Measurements from ENCODE around the gene MMP21. TPM values are rescaled to one million over a fixed set of nuclear protein-coding genes. Genes with fewer than 3 reads are reported as not detected.

Gene MMP21
- total and polyA plus RNA-seq, 2 of the 13 experiments (the other 11 are each of a cell fraction or from before 2014, with no cell fraction given), result not detected

DNA sequence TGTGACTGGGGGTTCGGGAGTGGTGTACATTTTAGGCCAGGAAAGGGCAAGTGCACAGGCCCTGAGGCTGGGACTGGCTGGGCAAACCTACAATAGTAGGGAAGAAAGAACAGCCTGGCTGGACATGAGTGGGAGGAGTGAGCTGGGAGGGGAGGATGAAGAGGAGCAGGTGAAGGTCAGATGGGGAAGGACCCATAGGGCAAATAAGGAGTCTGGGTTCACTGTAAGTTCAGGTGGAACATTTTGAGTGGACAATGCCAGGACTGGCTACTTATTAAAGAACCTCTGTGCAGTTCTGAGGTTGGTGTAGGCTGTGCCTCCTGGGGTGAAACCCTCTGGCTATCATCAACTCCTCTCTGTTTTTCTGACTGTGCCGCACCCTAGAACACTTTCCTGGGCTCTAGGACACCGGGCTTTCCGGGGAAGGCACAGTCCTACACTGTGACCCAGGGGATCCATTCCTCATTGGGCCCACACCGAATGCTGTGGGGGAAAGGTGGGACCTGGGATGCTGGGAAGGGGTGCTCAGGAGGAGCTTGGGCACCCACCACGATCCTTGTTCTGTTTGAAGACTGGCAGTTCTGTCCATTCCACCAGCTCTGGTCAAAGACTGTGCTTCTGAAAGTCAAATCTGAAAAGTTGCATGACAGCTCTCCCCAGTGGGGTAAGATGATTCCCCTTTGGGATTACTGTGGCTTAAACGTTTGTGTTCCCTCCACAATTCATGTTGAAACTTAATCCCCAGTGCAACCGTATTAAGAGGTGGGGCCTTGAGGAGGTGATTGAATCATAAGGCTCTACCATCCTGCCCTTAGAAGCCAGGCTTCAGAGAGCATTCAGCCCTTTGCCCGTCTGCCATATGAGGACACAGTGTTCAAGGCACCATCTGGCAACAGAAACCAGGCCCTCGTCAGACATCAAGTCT lies 4.0 kb upstream of the MMP21 start:
- no TSS peak for BruUV-seq (replicated peaks)
- FAIRE-seq, result no peak

DNA sequence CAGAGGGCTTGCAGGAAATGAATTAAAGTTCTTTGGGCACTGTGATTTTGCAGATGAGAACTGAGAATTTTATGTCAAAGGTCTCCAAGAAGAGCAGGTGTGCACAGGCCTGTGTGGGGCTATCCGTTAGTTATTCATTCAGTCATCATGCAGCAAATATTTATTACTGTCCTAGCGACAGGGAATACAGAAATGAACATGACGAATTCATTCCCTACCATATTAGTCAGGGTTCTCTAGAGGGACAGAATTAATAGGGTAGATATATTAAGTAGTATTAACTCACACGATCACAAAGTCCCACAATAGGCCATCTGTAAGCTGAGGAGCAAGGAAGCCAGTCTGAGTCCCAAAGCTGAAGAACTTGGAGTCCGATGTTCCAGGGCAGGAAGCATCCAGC lies 2.9 kb upstream of the MMP21 start:
- Histone ChIP-seq H3K4me3 (replicated peaks in 1 of 3; ENCODE audit: insufficient read depth in 1 of 3, low read depth in 2 of 3, low read length in 3 of 3) (no peak overlapping the region), H4K20me1 (ENCODE audit: insufficient read depth, low read length) (no peaks in the 10 kb centered on the region), H3K4me2 (ENCODE audit: low read depth, low read length) (no peak overlapping the region), H2AFZ (ENCODE audit: low read length) (no peak overlapping the region), H3K27me3 (ENCODE audit: control insufficient read depth in 1 of 2, insufficient read depth in 2 of 2, low read length in 2 of 2) (no peaks in the 10 kb centered on the region; a peak in 3 of 5 replicates), H3K27ac (ENCODE audit: extremely low read length, insufficient read depth, low read length) (no peak overlapping the region), H3K9ac (ENCODE audit: insufficient read depth, low read depth, low read length) (no peak overlapping the region), H3K4me1 (ENCODE audit: insufficient read depth, low read length) (peaks cover 23% of the 10 kb centered on the region), H3K79me2 (ENCODE audit: insufficient read depth, low read length) (no peaks in the 10 kb centered on the region), H3K9me3 (ENCODE audit: low read length) (no peaks in the 10 kb centered on the region), H3K36me3 (replicated peaks in 1 of 2; ENCODE audit: control insufficient read depth in 1 of 2, insufficient read depth in 2 of 2, low read length in 2 of 2) (no peaks in the 10 kb centered on the region)
- intact Hi-C loops (cut with micrococcal nuclease; ENCODE audit: unreplicated experiment), result loop anchor here (10.0 kb wide), 1 partner anchor 46 kb away; the partner anchor contains the start of genes BCCIP and UROS
- no TSS peak for BruUV-seq (replicated peaks)
- ATAC-seq (no peak), FAIRE-seq (no peak), DNase-seq (ENCODE audit: low spot score) (no peak)
- WGBS (ENCODE audit: low lambda C conversion rate), result 47% methylated on average over 4 of the region's 5 CpGs
- in situ Hi-C loops (cut with HindIII; ENCODE audit: extremely low pct_ligation_motif_present, low pct_unique_long_range_greater_than_20kb), result no loop called here
- ChIA-PET POLR2A (interaction anchor here (0.9 kb wide), 1 partner anchor 45 kb away, joined by 3 read pairs; the partner anchor contains the start of genes BCCIP and UROS), CTCF (ENCODE audit: low intra/inter-chr PET ratio, low total read pairs) (no interaction called here)
- TF ChIP-seq PAX8 (CRISPR knock-in tag; IDR thresholded peaks at IDR 0.05; ENCODE audit: borderline replicate concordance) (no peak), RFX1 (IDR thresholded peaks at IDR 0.05) (no peak), ZMYM3 (CRISPR knock-in tag; IDR thresholded peaks at IDR 0.05) (no peak), ZNF570 (CRISPR knock-in tag; IDR thresholded peaks at IDR 0.05; ENCODE audit: borderline replicate concordance) (no peak), PHF5A (CRISPR knock-in tag; IDR thresholded peaks at IDR 0.05; ENCODE audit: low read depth, unreplicated experiment) (no peak), TBP (CRISPR knock-in tag; IDR thresholded peaks at IDR 0.05) (no peak)
- TF ChIP-seq, protein P1, sequence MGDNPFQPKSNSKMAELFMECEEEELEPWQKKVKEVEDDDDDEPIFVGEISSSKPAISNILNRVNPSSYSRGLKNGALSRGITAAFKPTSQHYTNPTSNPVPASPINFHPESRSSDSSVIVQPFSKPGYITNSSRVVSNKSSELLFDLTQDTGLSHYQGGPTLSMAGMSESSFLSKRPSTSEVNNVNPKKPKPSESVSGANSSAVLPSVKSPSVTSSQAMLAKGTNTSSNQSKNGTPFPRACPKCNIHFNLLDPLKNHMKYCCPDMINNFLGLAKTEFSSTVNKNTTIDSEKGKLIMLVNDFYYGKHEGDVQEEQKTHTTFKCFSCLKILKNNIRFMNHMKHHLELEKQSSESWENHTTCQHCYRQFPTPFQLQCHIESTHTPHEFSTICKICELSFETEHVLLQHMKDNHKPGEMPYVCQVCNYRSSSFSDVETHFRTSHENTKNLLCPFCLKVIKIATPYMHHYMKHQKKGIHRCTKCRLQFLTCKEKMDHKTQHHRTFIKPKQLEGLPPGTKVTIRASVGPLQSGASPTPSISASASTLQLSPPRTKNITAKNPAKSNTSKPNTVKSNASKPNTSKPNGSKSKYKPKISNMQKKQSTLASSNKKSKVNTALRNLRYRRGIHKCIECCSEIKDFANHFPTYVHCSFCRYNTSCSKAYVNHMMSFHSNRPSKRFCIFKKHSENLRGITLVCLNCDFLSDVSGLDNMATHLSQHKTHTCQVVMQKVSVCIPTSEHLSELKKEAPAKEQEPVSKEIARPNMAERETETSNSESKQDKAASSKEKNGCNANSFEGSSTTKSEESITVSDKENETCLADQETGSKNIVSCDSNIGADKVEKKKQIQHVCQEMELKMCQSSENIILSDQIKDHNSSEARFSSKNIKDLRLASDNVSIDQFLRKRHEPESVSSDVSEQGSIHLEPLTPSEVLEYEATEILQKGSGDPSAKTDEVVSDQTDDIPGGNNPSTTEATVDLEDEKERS (CRISPR knock-in tag; IDR thresholded peaks at IDR 0.05), result no peak
- TF ChIP-seq, protein P2, sequence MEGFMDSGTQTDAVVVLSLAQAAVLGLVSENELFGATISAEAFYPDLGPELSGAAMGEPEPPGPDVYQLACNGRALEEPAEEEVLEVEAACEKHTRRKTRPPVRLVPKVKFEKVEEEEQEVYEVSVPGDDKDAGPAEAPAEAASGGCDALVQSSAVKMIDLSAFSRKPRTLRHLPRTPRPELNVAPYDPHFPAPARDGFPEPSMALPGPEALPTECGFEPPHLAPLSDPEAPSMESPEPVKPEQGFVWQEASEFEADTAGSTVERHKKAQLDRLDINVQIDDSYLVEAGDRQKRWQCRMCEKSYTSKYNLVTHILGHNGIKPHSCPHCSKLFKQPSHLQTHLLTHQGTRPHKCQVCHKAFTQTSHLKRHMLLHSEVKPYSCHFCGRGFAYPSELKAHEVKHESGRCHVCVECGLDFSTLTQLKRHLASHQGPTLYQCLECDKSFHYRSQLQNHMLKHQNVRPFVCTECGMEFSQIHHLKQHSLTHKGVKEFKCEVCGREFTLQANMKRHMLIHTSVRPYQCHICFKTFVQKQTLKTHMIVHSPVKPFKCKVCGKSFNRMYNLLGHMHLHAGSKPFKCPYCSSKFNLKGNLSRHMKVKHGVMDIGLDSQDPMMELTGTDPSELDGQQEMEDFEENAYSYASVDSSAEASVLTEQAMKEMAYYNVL (CRISPR knock-in tag; IDR thresholded peaks at IDR 0.05; ENCODE audit: borderline replicate concordance), result no peak
- TF ChIP-seq, protein P3, sequence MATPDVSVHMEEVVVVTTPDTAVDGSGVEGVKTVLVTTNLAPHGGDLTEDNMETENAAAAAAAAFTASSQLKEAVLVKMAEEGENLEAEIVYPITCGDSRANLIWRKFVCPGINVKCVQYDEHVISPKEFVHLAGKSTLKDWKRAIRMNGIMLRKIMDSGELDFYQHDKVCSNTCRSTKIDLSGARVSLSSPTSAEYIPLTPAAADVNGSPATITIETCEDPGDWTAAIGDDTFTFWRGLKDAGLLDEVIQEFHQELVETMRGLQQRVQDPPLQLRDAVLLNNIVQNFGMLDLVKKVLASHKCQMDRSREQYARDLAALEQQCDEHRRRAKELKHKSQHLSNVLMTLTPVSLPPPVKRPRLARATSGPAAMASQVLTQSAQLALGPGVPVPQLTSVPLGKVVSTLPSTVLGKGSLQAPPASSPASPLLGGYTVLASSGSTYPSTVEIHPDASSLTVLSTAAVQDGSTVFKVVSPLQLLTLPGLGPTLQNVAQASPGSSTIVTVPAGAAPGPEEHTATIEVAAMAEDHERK (CRISPR knock-in tag; IDR thresholded peaks at IDR 0.05; ENCODE audit: low read depth), result no peak

More for the DNA sequence above, 4.0 kb upstream of the MMP21 start:
- Histone ChIP-seq H3K4me3 (replicated peaks in 1 of 3; ENCODE audit: insufficient read depth in 1 of 3, low read depth in 2 of 3, low read length in 3 of 3) (no peak overlapping the region), H2AFZ (ENCODE audit: low read length) (no peak overlapping the region), H3K9me3 (ENCODE audit: low read length) (no peaks in the 10 kb centered on the region), H3K79me2 (ENCODE audit: insufficient read depth, low read length) (no peaks in the 10 kb centered on the region), H3K4me2 (ENCODE audit: low read depth, low read length) (no peak overlapping the region), H4K20me1 (ENCODE audit: insufficient read depth, low read length) (no peaks in the 10 kb centered on the region), H3K27ac (ENCODE audit: extremely low read length, insufficient read depth, low read length) (no peak overlapping the region), H3K4me1 (ENCODE audit: insufficient read depth, low read length) (peaks cover 23% of the 10 kb centered on the region), H3K27me3 (ENCODE audit: control insufficient read depth in 1 of 2, insufficient read depth in 2 of 2, low read length in 2 of 2) (no peaks in the 10 kb centered on the region; a peak in 3 of 5 replicates), H3K9ac (ENCODE audit: insufficient read depth, low read depth, low read length) (no peak overlapping the region), H3K36me3 (replicated peaks in 1 of 2; ENCODE audit: control insufficient read depth in 1 of 2, insufficient read depth in 2 of 2, low read length in 2 of 2) (no peaks in the 10 kb centered on the region)
- WGBS (ENCODE audit: low lambda C conversion rate), result 55% methylated on average over 8 of the region's 10 CpGs
- ATAC-seq, result no peak
- ChIA-PET POLR2A (interaction anchor here (1.2 kb wide), 1 partner anchor 60 kb away, joined by 3 read pairs; the partner anchor contains the start of gene EDRF1), CTCF (ENCODE audit: low intra/inter-chr PET ratio, low total read pairs) (no interaction called here)
- no peak for DNase-seq (ENCODE audit: low spot score)
- intact Hi-C loops (cut with micrococcal nuclease; ENCODE audit: unreplicated experiment), result loop anchor here (10.0 kb wide), 1 partner anchor 45 kb away; the partner anchor contains the start of genes BCCIP and UROS
- in situ Hi-C loops (cut with HindIII; ENCODE audit: extremely low pct_ligation_motif_present, low pct_unique_long_range_greater_than_20kb), result no loop called here
- TF ChIP-seq RFX1 (IDR thresholded peaks at IDR 0.05) (no peak), ZNF263 (CRISPR knock-in tag; IDR thresholded peaks at IDR 0.05) (peak; percentile 72)
